Effector CD4-positive, alpha-beta T cell (primary cell): ENCODE data around the gene SLC34A1.

Source experiments
- DNase-seq: peaks from one replicate; pipeline ENCODE4 v3.0.0-alpha.2; 2020

Gene SLC34A1

GRCh38 chr5:177432839-177433657, 48.8 kb downstream of the SLC34A1 start:
- DNase-seq = no peak

GRCh38 chr5:177433658-177434217, 49.5 kb downstream of the SLC34A1 start:
- DNase-seq = no peak

DNA sequence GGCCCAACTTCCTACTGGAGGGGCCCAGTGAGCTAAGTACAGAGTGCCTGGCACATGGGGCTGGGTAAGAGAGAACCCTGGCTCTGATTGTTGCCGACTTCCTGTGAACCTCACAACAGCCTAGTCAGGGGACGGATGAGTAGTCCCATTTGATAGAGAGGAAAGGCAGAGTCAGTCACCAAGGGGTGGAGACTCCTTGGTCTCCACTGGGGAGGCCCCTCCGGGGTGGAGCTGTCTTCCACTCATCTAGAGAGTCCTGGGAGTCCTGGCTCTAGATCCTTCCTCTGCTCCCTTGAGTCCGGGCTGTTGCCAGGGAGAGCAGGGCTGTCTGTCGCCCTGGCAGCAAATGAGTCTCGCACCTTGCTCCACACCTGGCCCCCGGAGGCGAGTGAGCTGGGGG, 50.2 kb downstream of the SLC34A1 start:
- peak; percentile 49 for DNase-seq

- DNase-seq = no peak
Observed at GRCh38 chr5:177434942-177435738, 50.9 kb downstream of the SLC34A1 start.

DNA sequence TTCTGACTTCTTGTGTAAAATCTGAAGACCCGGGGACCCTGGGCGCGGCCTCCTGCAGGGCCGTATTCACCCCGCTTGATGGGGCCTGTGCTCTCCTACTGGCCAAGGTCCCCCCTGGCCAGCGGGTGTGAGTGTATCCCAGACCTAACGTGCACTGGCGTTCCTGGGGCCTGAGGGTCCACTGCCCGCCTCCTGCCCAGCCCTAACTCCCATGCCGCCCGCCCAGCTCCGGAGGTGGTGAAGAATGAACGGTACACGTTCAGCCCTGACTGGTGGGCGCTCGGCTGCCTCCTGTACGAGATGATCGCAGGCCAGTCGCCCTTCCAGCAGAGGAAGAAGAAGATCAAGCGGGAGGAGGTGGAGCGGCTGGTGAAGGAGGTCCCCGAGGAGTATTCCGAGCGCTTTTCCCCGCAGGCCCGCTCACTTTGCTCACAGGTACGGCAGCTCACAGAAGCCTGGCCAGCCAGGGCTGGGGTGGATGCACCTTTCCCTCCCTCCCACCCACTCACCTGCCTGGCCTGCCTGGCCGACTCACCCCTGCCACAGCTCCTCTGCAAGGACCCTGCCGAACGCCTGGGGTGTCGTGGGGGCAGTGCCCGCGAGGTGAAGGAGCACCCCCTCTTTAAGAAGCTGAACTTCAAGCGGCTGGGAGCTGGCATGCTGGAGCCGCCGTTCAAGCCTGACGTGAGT, 51.8 kb downstream of the SLC34A1 start:
- DNase-seq = no peak

DNA sequence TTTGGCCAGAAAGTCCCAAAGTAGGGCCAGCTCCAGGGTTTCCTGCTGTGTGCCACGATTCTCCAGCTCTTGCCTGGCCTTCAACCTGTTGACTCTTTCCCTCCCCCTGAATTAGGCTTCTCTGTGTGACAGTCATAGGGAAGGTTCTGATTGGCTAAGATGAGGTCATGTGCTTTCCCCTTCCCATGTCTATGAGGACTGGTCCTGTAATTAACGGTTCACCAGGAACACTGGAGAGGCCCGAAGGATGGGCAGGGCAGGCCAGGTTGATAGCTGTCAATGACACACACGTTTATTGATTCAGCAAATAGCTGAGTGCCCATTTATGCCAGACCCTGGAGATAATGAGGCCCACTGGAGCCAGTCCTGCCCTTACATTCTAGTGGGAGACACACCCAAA, 53.4 kb downstream of the SLC34A1 start:
- DNase-seq = no peak

GRCh38 chr5:177438468-177438867, 54.2 kb downstream of the SLC34A1 start:
- no peak for DNase-seq

DNA sequence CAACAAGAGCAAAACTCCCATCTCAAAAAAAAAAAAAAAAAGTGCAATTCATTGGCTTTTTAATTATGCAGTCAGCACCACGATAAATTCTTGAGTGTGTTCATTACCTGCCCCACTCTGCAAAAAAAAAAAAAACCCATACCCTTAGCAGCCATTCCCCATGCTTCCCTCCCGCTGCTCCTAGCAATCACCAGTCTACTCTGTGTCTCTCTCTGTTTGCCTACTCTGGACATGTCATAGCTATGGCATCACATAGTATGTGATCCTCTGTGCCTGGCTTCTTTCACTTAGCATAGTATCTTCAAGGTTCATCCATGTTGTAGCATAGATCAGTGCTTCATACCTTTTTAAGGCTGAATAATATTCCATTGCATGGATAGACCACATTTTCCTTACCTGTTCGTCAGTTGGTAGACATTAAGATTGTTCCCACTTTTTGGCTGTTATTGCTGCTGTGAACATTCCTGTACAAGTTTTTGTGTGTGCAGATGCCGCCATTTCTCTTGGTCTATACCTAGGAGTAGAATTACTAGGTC, 55.4 kb downstream of the SLC34A1 start:
- DNase-seq = no peak

DNA sequence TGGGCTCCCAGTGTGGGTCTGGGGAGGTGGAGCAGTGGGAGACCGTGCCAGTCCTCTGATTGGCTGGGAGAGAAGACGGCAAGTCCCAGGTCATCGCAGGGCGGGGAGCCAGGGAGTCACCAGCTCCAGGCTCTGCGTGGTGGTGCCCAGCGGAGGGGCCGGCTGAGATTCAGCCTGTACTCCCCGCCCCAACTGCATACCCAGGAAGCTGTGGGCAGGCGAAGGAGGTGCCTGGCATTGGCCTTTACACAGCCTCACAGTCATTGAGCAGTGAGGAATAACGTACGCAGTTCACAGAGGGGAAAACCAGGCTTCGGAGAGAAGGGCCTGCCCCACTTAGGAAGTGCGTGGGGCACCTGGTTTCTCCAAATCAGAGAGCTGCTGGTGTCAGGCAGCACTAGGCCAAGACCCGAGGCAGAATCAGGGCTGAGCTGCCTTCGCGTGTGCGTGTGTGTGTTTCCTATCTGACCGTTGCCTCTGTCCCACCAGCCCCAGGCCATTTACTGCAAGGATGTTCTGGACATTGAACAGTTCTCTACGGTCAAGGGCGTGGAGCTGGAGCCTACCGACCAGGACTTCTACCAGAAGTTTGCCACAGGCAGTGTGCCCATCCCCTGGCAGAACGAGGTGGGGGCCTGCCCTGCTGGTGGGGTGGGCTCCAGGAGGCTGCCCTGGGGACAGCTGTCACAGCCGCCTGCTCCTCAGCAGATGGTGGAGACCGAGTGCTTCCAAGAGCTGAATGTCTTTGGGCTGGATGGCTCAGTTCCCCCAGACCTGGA, 56.2 kb downstream of the SLC34A1 start:
- DNase-seq = peak; percentile 54

GRCh38 chr5:177440990-177441780, 57.0 kb downstream of the SLC34A1 start:
- no peak for DNase-seq

DNA sequence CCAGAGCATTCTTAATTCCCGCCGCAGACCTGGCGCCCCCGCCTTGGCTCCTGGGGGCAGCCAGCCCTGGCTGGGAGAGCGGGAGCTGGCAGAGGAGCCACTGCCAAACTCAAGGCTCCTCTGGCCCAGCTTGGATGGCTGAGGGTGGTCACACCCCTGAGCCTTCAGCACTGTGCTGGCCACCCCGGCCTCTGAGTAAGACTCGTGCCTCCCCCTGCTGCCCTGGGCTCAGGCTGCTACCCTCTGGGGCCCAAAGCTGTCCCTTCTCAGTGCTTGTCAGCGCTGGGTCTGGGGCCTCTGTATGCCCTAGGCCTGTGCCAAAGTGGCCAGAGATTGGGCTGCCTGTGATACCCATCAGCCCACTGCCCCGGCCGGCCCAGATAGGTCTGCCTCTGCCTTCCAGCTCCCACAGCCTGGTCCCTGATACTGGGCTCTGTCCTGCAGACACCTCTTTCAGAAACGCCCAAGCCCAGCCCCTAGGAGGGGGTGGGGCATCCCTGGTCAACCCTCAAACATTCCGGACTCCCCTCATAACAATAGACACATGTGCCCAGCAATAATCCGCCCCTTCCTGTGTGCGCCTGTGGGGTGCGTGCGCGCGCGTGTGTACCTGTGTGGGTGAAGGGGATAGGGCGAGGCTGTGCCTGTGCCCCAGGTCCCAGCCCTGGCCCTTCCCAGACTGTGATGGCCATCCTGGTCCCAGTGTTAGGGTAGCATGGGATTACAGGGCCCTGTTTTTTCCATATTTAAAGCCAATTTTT, 58.0 kb downstream of the SLC34A1 start:
- no peak for DNase-seq

DNA sequence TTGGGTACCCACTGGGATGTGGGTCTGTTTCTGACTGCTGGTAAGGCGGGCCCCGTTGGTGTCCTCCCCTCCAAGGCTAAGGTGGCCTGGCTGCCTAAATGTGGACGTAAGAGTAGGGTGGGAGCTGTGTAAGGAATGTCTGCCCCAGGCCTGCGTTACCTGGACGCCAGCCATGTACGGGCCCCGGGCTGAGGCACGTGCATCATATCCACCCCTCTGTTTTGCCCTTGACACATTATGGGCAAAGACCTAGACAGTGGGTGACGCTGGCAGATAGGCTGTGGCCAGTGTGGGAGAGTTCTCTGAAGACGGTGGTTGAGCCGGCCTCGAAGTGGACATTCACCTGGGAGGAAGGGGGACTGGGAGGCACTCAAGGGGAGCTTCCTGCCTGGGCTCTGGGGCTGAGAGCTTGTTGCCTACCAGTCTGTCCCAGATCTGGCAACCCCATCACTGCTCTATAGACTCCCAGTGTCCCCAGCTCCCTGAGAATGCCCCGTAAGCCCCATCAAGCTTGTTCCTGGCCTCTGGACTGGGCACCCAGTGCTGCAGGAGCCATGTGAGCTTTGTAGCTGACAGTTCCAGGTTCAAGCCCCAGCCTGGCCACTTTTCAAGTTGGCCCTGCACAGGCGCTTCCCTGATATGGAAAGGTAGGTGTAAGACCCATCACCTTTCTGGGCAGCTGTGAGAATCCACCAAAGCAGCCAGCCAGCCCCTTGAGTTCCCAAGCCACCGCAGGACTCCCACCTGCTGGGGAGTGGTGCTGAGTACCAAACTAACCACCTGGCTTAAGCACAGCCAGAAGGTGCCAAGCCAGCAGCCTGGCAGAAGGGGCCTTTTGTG, 59.1 kb downstream of the SLC34A1 start:
- no peak for DNase-seq

- DNase-seq = no peak
Observed at GRCh38 chr5:177444106-177445051, 60.1 kb downstream of the SLC34A1 start.

DNA sequence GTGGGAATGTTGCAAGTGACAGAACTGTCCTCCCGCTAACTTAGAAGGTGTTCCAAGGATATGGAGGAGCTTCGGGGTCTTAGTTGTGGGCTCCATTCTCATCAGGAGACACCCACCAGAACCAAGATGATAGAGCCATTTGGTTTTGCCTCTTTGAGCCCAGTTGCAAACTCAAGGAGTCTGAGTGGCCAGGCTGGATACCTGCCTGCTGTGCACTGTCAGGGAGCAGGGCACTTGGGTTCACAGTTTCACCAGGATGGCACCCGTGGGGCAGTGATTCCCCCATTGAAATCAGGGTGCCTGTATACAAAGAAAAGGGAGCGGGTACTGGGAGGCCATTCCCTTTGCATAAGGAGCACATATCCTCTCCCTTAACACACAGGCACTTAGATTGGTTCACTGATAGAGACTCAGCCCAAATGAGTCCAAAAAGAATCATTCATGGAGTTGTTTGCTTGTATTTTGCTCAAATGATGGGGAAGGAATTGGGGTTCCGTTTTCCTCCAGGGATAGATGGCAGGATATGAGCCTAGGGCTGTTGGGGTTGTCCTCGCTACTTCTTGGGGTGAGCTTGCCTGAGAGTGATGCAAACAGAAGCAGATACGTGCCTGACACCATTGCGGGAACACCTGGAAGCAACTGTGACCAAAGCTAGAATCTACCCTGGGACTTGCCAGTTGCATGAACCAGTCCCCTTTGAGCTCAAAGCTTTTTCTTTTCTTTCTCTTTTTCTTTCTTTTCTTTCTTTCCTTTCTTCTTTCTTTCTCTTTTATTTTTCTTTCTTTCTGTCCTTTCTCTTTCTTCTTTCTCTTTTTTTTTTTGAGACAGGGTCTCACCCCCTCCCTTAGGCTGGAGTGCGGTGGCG, 61.0 kb downstream of the SLC34A1 start:
- DNase-seq = no peak

GRCh38 chr5:177445917-177446199, 61.6 kb downstream of the SLC34A1 start:
- no peak for DNase-seq

DNA sequence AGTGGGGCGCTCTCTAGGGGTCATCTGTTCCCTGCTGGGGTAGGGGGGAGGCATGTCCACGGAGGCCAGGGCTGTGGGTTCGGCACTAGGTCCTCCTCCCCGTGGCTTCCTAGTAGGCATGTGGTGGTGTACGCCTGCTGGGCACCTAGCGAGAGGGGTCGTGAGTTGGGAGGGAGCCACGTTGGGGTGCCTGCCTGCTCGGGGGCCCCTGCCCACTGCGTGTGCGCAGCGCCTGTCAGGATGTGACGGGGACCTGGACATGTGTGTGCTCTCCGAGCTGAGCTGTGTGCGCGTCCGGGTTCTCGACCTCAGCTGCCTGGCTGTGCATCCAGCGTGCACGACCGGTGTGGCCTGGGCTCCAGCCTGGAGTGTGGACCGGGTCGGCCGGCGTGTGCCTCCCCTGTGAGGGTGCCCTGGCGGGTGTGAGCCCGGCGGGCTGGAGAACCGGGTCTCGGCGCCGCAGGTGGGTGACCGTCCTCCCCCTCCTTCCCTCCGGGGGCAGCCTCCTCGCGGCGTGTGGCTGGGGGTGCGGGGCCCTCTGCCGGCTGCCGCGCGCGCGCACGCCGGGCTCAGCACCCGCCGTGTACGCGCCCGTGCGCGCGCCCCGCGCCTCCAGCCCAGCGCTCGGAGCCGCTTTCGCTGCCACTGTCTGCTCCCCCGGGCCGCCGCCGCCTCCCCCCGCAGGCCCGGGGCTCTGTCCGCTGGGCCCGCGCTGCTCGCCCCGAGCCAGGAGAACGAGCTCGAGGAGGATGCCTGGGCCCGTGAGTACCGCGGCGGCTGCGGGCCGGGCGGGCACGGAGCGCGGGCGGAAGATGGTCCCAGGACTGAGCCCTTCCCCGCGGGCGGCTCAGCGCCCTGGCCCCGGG, 62.2 kb downstream of the SLC34A1 start, which contains the start of gene PRR7:
Gene PRR7, plus strand, starts transcription at position 615 of the 866 bp plus-strand sequence. CDS start 8,254 bp downstream, outside the sequence.
- peak; percentile 55 for DNase-seq
